GM23338 (cell line): ENCODE results near the gene RPN2. TPM values are rescaled to one million over a fixed set of nuclear protein-coding genes. Genes with fewer than 3 reads are reported as not detected.

Source experiments
- ATAC-seq: fragments of 200-7000 bp; cut with Tn5 transposase; 3 replicates; pipeline ENCODE4 v1.9.1; 2020
- DNase-seq: peaks from one replicate; pipeline ENCODE4 v3.0.0-alpha.2; 2015; ENCODE audit warnings: low spot score
- H2AFZ ChIP-seq: fragments of 200-600 bp; sonication (generic); 2 replicates; pipeline ENCODE4 v1.8.0; 2016; ENCODE audit warnings: antibody characterized with exemption, mild to moderate bottlenecking, moderate library complexity
- H3F3A ChIP-seq: fragments of 200-600 bp; sonication (generic); replicated peaks from 2 replicates; pipeline ENCODE4 v1.8.0; 2017; ENCODE audit warnings: antibody characterized with exemption, mixed run types, low read depth
- H3K27ac ChIP-seq: fragments of 200-600 bp; sonication (generic); 2 replicates; pipeline ENCODE4 v1.6.1; 2016; ENCODE audit warnings: low read depth
- H3K27me3 ChIP-seq: fragments of 200-600 bp; sonication (generic); 2 replicates; pipeline ENCODE4 v1.8.0; 2016; ENCODE audit warnings: mild to moderate bottlenecking, mixed run types, moderate library complexity; ENCODE audit not compliant: insufficient read depth
- H3K36me3 ChIP-seq: fragments of 200-600 bp; sonication (generic); 2 replicates; pipeline ENCODE4 v1.8.0; 2016; ENCODE audit warnings: mild to moderate bottlenecking; ENCODE audit not compliant: insufficient read depth
- H3K4me1 ChIP-seq: fragments of 200-600 bp; sonication (generic); 2 replicates; pipeline ENCODE4 v1.8.0; 2016; ENCODE audit warnings: mild to moderate bottlenecking, moderate library complexity; ENCODE audit not compliant: insufficient read depth
- H3K4me2 ChIP-seq: fragments of 200-600 bp; sonication (generic); 2 replicates; pipeline ENCODE4 v1.7.1; 2017; ENCODE audit warnings: mixed run types
- H3K4me3 ChIP-seq: fragments of 200-600 bp; sonication (generic); 2 replicates; pipeline ENCODE4 v1.6.1; 2016; ENCODE audit warnings: mixed run types
- H3K79me2 ChIP-seq: fragments of 200-600 bp; sonication (generic); replicated peaks from 2 replicates; pipeline ENCODE4 v1.8.0; 2017; ENCODE audit warnings: mild to moderate bottlenecking; ENCODE audit not compliant: insufficient read depth
- H3K9me2 ChIP-seq: fragments of 200-600 bp; sonication (generic); 2 replicates; pipeline ENCODE4 v1.8.0; 2017; ENCODE audit not compliant: insufficient read depth
- H4K20me1 ChIP-seq: fragments of 200-600 bp; sonication (generic); replicated peaks from 2 replicates; pipeline ENCODE4 v1.8.0; 2017; ENCODE audit warnings: mild to moderate bottlenecking; ENCODE audit not compliant: insufficient read depth
- H3K27ac Mint-ChIP-seq: 2 replicates; pipeline ENCODE4 v1.8.0; 2020; ENCODE audit warnings: inconsistent platforms, mild to moderate bottlenecking, moderate library complexity, mixed read lengths
- H3K27me3 Mint-ChIP-seq: 3 replicates; pipeline ENCODE4 v1.8.0; 2022; ENCODE audit warnings: low read depth, mild to moderate bottlenecking, moderate library complexity, mixed read lengths, inconsistent platforms; ENCODE audit not compliant: insufficient read depth, poor library complexity
- H3K36me3 Mint-ChIP-seq: 3 replicates; pipeline ENCODE4 v1.8.0; 2021; ENCODE audit warnings: low read depth, mild to moderate bottlenecking, inconsistent platforms, moderate library complexity, mixed read lengths
- H3K4me1 Mint-ChIP-seq: 3 replicates; pipeline ENCODE4 v1.8.0; 2020; ENCODE audit warnings: mild to moderate bottlenecking, inconsistent platforms, mixed read lengths
- H3K4me3 Mint-ChIP-seq: 3 replicates; pipeline ENCODE4 v1.8.0; 2021; ENCODE audit warnings: moderate library complexity, mild to moderate bottlenecking, inconsistent platforms, mixed read lengths
- H3K9me3 Mint-ChIP-seq: 3 replicates; pipeline ENCODE4 v1.8.0; 2020; ENCODE audit warnings: moderate library complexity, mild to moderate bottlenecking, inconsistent platforms, mixed read lengths
- CREB1 ChIP-seq: fragments of 250-450 bp; sonication (Bioruptor Pico); IDR thresholded peaks from 2 replicates; pipeline ENCODE4 v1.5.0; 2020; ENCODE audit warnings: low read depth, mild to moderate bottlenecking, moderate library complexity
- EZH2 ChIP-seq: fragments of 200-600 bp; sonication (generic); IDR thresholded peaks from one replicate; pipeline ENCODE4 v1.8.0; 2017; ENCODE audit warnings: antibody characterized with exemption, mild to moderate bottlenecking, low read depth; ENCODE audit not compliant: unreplicated experiment
- EZH2phosphoT487 ChIP-seq: fragments of 200-600 bp; sonication (generic); IDR thresholded peaks from one replicate; pipeline ENCODE4 v1.8.1; 2018; ENCODE audit warnings: antibody characterized with exemption; ENCODE audit not compliant: unreplicated experiment
- JUNB ChIP-seq: IDR thresholded peaks from one replicate; pipeline ENCODE4 v1.6.1; 2016; ENCODE audit warnings: antibody characterized with exemption; ENCODE audit not compliant: unreplicated experiment
- NANOG ChIP-seq: IDR thresholded peaks from 2 replicates; pipeline ENCODE4 v1.6.1; 2016; ENCODE audit warnings: antibody characterized with exemption, borderline replicate concordance
- POLR2AphosphoS5 ChIP-seq: IDR thresholded peaks from 2 replicates; pipeline ENCODE4 v1.6.1; 2016; ENCODE audit warnings: antibody characterized with exemption, low read depth
- STAT1 ChIP-seq: IDR thresholded peaks from one replicate; pipeline ENCODE4 v1.6.1; 2016; ENCODE audit warnings: antibody characterized with exemption; ENCODE audit not compliant: unreplicated experiment
- ZNF114 ChIP-seq: fragments of 250-450 bp; sonication (Bioruptor Pico); IDR thresholded peaks from 2 replicates; pipeline ENCODE4 v1.5.0; 2020; ENCODE audit warnings: mild to moderate bottlenecking, moderate library complexity
- ZNF331 ChIP-seq: fragments of 250-450 bp; sonication (Bioruptor Pico); IDR thresholded peaks from 2 replicates; pipeline ENCODE4 v1.5.0; 2020; ENCODE audit warnings: low read depth, mild to moderate bottlenecking, moderate library complexity
- polyA plus RNA-seq: library from polyadenylated mRNA; unstranded; fragments of >200 nt; fragmentation: Nextera tagmentation; extraction: Ambion mirVana; gene quantifications from 2 replicates; pipeline ENCODE4 v1.2.1, GENCODE V29; 2016
- total RNA-seq: library from RNA; depleted of rRNA; stranded (reverse); fragments of >200 nt; shearing (Covaris generic); gene quantifications from 2 replicates; pipeline ENCODE4 v1.2.3, GENCODE V29; 2014
- TF ChIP-seq, protein P1 (sequence below): fragments of 250-450 bp; sonication (Bioruptor Pico); IDR thresholded peaks from 2 replicates; pipeline ENCODE4 v1.5.0; 2020; ENCODE audit warnings: mild to moderate bottlenecking, moderate library complexity
- TF ChIP-seq, protein P2 (sequence below): IDR thresholded peaks from 2 replicates; pipeline ENCODE4 v1.6.1; 2016; ENCODE audit warnings: antibody characterized with exemption
- TF ChIP-seq, protein P3 (sequence below): IDR thresholded peaks from one replicate; pipeline ENCODE4 v1.6.1; 2018; ENCODE audit warnings: antibody characterized with exemption; ENCODE audit not compliant: unreplicated experiment
- TF ChIP-seq, protein P4 (sequence below), 2 experiments: fragments of 200-600 bp in 1 of 2; sonication (generic) in 1 of 2; conservative IDR thresholded peaks; 2 replicates each; pipeline versions ENCODE4 v1.5.1 to v1.6.1; 2016 to 2017; ENCODE audit warnings: antibody characterized with exemption in 2 of 2, low read depth in 2 of 2, mild to moderate bottlenecking in 2 of 2, moderate library complexity in 1 of 2

The RPN2 gene
- total and polyA plus RNA-seq, 2 experiments from 2014 or later = 244 to 302 TPM

DNA sequence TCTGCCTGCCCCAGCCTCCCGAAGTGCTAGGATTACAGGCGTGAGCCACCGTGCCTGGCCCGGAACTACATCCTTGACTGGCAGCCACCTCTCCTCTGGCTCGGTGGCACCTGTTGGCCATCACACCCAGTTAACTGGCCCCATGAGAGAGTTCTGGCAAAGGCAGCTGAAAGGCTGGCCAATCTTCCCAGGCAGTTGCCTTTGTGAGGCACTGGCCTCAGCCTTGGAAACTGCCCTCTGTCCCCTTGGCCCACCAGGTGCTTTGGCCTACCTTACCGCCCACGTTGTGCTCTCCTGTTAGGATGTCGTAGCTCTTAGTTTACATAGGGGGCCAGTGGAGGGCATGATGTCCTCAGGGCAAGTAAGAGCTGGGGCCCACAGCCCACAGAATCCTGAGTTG lies 100.7 kb downstream of the RPN2 start:
- Histone ChIP-seq H3K36me3 (no peaks in the 10 kb centered on the region), H2AFZ (peak overlapping the region; percentile 87), H3F3A (no peaks in the 10 kb centered on the region), H4K20me1 (no peaks in the 10 kb centered on the region), H3K27me3 (no peaks in the 10 kb centered on the region), H3K4me2 (no peak overlapping the region), H3K4me3 (no peak overlapping the region), H3K4me1 (peaks cover 12% of the 10 kb centered on the region), H3K9me2 (no peaks in the 10 kb centered on the region), H3K79me2 (no peaks in the 10 kb centered on the region), H3K27ac (no peak overlapping the region)
- DNase-seq = no peak
- Mint-ChIP-seq H3K27ac (no peak overlapping the region), H3K27me3 (no peaks in the 10 kb centered on the region), H3K9me3 (no peaks in the 10 kb centered on the region), H3K4me3 (no peak overlapping the region), H3K36me3 (no peaks in the 10 kb centered on the region), H3K4me1 (peaks cover 13% of the 10 kb centered on the region)
- TF ChIP-seq STAT1 (no peak), EZH2phosphoT487 (no peak), NANOG (no peak), ZNF114 (CRISPR knock-in tag) (no peak), EZH2 (no peak), CREB1 (no peak), ZNF331 (CRISPR knock-in tag) (no peak), JUNB (no peak), POLR2AphosphoS5 (no peak)
- TF ChIP-seq, protein P1, sequence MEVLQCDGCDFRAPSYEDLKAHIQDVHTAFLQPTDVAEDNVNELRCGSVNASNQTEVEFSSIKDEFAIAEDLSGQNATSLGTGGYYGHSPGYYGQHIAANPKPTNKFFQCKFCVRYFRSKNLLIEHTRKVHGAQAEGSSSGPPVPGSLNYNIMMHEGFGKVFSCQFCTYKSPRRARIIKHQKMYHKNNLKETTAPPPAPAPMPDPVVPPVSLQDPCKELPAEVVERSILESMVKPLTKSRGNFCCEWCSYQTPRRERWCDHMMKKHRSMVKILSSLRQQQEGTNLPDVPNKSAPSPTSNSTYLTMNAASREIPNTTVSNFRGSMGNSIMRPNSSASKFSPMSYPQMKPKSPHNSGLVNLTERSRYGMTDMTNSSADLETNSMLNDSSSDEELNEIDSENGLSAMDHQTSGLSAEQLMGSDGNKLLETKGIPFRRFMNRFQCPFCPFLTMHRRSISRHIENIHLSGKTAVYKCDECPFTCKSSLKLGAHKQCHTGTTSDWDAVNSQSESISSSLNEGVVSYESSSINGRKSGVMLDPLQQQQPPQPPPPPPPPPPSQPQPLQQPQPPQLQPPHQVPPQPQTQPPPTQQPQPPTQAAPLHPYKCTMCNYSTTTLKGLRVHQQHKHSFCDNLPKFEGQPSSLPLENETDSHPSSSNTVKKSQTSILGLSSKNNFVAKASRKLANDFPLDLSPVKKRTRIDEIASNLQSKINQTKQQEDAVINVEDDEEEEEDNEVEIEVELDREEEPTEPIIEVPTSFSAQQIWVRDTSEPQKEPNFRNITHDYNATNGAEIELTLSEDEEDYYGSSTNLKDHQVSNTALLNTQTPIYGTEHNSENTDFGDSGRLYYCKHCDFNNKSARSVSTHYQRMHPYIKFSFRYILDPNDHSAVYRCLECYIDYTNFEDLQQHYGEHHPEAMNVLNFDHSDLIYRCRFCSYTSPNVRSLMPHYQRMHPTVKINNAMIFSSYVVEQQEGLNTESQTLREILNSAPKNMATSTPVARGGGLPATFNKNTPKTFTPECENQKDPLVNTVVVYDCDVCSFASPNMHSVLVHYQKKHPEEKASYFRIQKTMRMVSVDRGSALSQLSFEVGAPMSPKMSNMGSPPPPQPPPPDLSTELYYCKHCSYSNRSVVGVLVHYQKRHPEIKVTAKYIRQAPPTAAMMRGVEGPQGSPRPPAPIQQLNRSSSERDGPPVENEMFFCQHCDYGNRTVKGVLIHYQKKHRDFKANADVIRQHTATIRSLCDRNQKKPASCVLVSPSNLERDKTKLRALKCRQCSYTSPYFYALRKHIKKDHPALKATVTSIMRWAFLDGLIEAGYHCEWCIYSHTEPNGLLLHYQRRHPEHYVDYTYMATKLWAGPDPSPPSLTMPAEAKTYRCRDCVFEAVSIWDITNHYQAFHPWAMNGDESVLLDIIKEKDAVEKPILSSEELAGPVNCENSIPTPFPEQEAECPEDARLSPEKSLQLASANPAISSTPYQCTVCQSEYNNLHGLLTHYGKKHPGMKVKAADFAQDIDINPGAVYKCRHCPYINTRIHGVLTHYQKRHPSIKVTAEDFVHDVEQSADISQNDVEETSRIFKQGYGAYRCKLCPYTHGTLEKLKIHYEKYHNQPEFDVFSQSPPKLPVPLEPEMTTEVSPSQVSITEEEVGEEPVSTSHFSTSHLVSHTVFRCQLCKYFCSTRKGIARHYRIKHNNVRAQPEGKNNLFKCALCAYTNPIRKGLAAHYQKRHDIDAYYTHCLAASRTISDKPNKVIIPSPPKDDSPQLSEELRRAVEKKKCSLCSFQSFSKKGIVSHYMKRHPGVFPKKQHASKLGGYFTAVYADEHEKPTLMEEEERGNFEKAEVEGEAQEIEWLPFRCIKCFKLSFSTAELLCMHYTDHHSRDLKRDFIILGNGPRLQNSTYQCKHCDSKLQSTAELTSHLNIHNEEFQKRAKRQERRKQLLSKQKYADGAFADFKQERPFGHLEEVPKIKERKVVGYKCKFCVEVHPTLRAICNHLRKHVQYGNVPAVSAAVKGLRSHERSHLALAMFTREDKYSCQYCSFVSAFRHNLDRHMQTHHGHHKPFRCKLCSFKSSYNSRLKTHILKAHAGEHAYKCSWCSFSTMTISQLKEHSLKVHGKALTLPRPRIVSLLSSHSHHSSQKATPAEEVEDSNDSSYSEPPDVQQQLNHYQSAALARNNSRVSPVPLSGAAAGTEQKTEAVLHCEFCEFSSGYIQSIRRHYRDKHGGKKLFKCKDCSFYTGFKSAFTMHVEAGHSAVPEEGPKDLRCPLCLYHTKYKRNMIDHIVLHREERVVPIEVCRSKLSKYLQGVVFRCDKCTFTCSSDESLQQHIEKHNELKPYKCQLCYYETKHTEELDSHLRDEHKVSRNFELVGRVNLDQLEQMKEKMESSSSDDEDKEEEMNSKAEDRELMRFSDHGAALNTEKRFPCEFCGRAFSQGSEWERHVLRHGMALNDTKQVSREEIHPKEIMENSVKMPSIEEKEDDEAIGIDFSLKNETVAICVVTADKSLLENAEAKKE (CRISPR knock-in tag) = no peak
- TF ChIP-seq, protein P2, sequence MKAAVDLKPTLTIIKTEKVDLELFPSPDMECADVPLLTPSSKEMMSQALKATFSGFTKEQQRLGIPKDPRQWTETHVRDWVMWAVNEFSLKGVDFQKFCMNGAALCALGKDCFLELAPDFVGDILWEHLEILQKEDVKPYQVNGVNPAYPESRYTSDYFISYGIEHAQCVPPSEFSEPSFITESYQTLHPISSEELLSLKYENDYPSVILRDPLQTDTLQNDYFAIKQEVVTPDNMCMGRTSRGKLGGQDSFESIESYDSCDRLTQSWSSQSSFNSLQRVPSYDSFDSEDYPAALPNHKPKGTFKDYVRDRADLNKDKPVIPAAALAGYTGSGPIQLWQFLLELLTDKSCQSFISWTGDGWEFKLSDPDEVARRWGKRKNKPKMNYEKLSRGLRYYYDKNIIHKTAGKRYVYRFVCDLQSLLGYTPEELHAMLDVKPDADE = no peak
- TF ChIP-seq, protein P3, sequence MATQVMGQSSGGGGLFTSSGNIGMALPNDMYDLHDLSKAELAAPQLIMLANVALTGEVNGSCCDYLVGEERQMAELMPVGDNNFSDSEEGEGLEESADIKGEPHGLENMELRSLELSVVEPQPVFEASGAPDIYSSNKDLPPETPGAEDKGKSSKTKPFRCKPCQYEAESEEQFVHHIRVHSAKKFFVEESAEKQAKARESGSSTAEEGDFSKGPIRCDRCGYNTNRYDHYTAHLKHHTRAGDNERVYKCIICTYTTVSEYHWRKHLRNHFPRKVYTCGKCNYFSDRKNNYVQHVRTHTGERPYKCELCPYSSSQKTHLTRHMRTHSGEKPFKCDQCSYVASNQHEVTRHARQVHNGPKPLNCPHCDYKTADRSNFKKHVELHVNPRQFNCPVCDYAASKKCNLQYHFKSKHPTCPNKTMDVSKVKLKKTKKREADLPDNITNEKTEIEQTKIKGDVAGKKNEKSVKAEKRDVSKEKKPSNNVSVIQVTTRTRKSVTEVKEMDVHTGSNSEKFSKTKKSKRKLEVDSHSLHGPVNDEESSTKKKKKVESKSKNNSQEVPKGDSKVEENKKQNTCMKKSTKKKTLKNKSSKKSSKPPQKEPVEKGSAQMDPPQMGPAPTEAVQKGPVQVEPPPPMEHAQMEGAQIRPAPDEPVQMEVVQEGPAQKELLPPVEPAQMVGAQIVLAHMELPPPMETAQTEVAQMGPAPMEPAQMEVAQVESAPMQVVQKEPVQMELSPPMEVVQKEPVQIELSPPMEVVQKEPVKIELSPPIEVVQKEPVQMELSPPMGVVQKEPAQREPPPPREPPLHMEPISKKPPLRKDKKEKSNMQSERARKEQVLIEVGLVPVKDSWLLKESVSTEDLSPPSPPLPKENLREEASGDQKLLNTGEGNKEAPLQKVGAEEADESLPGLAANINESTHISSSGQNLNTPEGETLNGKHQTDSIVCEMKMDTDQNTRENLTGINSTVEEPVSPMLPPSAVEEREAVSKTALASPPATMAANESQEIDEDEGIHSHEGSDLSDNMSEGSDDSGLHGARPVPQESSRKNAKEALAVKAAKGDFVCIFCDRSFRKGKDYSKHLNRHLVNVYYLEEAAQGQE = no peak
- TF ChIP-seq, protein P4, sequence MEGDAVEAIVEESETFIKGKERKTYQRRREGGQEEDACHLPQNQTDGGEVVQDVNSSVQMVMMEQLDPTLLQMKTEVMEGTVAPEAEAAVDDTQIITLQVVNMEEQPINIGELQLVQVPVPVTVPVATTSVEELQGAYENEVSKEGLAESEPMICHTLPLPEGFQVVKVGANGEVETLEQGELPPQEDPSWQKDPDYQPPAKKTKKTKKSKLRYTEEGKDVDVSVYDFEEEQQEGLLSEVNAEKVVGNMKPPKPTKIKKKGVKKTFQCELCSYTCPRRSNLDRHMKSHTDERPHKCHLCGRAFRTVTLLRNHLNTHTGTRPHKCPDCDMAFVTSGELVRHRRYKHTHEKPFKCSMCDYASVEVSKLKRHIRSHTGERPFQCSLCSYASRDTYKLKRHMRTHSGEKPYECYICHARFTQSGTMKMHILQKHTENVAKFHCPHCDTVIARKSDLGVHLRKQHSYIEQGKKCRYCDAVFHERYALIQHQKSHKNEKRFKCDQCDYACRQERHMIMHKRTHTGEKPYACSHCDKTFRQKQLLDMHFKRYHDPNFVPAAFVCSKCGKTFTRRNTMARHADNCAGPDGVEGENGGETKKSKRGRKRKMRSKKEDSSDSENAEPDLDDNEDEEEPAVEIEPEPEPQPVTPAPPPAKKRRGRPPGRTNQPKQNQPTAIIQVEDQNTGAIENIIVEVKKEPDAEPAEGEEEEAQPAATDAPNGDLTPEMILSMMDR (conservative IDR thresholded peaks at IDR 0.05; ENCODE audit: low read depth in 2 of 2) = no peak
- peak; percentile 26 for ATAC-seq
